GM18873 (cell line): Measurements from ENCODE around the gene IGFBP3.

Experiments used
- ATAC-seq: cut with Tn5 transposase; IDR thresholded peaks from one replicate; pipeline ENCODE4 v1.9.1; 2021; ENCODE audit warnings: mild to moderate bottlenecking, moderate library complexity, moderate number of reproducible peaks; ENCODE audit not compliant: unreplicated experiment, low FRiP score

Gene IGFBP3

DNA sequence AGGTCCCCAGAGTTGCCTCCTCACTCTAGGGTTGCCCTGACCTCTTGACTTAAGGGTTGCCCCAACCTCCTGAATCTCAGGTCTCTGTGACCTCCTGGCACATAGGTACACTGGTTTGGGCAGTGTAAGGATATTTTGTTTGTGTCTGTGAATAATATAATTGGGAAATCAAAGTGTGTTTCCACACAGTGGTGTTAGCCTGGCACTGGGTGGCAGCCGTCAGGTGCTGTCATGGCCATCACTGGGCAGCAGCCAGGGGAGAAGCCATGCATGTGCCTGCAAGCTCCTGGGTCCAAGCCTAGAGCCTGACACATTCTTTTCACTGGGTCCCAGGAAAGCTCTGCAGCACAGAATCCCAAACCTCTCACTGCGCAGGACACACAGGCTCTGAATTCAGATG is 44.6 kb downstream of the IGFBP3 start:
- no peak for ATAC-seq

DNA sequence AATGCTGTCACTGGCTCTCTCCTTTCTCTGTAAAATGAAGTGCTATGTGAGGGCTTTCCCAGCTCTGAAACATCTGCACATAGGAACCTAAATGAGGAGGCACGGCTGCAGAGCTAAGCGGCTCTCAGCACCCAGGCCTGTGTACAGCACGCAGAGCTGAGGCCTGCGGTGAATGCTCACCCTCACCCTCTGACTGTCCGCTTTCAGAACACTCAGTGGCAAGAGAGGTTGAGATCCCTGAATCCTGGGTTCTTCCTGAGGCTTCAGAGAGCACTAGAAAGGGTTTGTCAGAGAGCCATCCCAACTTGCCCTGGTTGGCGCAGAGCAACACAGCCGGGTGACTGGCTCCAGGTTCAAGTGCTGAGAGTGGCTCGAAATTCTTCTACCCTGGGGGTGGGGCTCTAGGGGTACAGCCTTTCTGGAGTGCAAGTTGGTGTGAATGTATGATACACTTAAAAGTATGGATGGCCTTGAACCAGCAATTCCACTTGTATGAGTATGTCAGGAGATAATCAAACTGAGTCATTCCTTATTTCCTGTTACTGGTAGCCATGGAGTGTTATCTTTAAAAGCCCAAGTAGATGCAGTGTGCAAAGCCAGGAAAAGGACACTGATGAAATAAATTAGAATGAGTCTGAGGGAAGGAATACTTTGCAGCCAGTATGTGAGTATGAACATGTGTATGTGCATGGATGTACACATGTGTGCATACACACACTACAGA is 46.5 kb downstream of the IGFBP3 start:
- no peak for ATAC-seq

DNA sequence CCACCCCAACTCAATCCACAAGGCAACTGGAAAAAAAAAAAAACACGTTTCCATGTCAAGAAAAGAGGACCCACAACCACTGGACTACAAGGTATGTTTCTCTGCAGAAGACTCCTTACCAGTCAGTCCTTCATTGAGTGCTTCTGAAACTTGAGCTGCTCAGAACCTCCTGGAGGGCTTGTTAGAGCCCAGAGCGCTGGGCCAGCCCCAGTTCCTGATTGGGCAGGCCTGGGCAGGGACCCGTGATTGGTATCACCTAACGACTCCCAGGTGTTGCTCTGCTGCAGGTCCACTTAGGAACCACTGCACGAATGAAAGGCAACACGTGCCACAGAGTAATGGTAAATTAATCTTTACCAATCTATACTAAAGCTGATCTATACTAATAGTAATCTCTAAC is 47.7 kb downstream of the IGFBP3 start:
- no peak for ATAC-seq

DNA sequence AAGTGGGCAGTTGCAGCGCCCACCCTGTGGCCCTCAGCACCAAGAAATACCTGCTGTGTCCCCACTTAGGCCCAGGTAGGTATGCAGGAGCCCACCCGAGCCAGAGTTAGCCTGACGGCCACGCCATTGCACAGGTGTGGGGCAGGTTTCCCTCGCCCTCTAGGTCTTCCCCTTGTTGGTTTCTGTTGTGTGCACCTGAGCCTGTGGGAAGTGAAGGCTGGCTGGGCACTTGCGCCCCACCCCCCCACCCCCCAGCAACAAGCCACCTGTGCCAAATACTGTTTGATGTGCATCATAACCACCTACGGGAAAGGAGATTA is 48.1 kb downstream of the IGFBP3 start, which contains the start of gene CCDC201:
CCDC201 (minus strand) TSS at position 48 of the 320 bp plus-strand sequence. CDS start 75 bp downstream, outside the sequence.
- ATAC-seq = no peak

DNA sequence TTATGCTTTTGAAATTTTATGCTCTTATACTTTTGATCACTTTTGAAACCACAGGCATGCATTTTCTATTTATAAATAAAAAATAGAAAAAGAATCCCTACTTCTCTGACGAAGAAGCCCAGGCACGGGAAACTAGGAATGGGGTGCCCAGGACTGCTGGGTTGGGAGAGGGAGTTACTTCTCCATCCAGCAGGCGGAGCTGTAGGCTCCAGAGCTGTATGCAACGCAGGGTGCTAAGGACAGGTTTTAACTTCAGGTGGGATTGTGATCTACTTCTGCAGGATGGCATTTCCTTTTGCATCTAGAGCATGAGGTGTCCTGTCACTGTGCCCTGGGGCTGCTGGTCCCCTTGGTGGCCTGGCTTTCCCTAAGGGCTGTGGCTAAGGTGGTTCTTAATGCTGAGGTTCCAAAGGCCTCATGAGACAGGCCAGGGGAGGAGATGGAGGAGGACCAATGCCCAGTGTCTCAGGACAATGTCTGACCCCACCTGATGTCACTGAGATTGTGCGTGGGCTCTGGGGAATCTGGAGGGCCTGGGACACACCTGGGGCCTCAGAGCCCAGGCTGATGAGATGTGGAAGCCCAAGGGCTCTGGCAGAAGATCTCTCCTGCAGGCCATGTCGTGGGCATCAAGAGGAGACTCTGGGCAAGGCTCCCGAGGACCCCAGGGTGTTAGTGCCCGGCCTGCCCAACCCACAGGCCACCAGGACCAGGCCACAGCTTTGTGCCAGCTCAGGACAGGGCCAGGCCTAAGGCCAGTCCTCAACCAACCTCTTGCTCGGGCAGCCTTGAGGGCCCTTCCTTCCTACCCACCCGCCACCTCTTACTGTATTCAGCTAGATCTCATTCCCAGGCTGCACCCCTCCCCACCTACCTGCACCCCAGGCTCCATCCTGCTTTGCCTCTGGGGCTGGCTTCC is 48.7 kb downstream of the IGFBP3 start:
- ATAC-seq = no peak

DNA sequence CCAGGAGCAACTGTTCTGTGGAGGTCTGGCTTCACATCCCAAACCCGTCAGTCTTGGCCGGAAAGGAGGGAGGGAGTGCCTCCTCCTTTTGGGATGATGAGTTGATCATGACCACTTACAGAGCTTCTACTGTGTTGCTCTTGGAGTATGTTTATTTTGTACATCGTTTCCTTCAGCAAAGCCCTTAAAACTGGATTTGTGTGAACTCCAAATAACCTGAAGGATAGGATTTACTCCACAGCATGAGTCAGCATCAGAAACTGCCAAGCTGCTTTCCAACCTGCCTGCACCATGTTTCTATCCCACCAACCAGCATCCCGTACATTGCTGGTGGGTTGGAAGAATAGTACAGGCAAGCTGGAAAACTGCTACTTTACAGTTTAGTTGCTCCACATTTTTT is 51.6 kb downstream of the IGFBP3 start:
- no peak for ATAC-seq

DNA sequence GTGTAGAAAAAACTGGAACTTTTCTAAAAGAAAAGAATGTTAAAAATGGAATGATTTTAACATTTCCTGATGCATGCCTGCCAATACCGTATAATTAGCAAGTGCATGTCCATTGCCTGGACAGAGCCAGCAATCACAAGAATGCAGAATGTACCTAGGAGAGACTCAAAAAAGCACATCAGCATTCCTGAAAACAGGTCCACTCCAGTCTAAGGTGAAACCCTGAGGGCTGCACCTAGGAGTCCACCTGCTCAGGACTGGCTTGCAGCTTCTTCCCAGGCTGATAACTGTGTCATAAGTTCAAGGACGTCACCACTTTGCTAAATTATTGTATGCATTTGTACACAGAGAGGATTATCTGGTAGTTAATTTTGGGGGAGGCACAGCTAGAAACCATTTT is 53.6 kb downstream of the IGFBP3 start:
- ATAC-seq = no peak

DNA sequence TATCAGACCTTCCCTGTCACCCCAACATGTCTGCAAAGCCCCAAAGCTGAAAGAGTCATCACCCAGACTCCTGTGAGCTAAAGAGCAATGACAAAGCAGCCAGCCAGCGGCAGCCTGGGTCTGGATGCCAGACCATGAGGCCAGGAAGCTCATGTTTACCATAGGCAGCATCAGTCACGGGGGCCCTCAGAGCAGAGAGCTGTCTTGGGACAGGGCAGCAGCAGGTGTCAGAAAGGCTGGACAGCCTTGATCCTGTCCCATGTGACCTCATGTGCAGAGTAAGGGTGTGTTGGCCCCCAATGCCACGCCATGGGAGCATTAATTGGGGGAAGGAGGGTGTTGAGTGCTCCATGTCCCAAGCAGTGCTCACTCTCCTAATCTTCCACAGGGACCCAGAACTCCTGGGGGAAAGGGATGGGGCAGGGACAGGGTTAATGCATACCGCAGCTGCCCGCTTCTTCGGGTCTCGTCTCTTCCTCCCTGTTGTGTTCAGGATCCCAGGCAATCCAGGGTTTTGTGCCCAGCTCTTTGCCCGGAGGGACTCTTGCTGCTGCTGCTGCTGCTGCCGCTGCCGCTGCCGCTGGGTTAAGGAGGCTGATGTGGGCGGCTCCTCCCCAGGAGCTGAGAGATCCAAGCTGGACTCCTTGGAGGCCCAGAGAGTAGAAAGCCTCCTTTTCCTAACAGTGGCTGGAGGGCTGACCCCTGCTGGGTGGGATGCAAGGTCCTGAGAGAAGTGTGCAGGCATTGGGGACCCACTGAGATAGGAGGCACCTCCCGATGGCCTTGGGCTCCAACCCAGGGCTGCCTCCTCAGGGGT is 55.3 kb downstream of the IGFBP3 start:
- ATAC-seq = no peak

DNA sequence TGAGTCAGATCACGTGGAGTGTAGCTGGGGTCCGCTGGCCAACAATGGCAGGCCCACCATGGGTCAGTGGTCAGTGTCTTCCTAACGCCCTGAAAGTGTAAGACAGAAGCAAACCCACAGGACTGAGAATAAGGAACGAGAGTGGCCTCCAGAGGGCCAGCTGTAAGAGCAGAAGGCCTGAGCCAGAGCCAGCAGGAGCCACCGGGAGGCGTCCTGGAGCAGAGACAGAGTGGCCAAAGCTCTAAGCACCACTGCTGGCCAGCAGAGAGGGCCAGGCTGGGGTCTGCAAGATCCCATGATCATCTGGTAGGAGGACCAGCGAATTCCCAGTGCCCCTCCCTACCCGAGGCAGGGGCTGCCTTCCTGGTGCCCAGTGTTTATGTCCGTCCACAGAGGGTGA is 57.4 kb downstream of the IGFBP3 start:
- ATAC-seq = no peak
